A172 (cell line): ENCODE results near the gene COL6A5. TPM values are rescaled to one million over a fixed set of nuclear protein-coding genes. Genes with fewer than 3 reads are reported as not detected.
A peak's percentile ranks its signal among the peaks of the same experiment; 100 is the strongest.
"Not testable (repeated sequence)": the region's sequence is repeated elsewhere in the genome, so short reads cannot be mapped to it uniquely, and the experiment has no call there.

Experiments used
- DNase-seq: peaks from one replicate; pipeline ENCODE4 v3.0.0-alpha.2; 2015; ENCODE audit warnings: low spot score
- total RNA-seq: library from RNA; depleted of rRNA; stranded (reverse); fragments of >200 nt; shearing (Covaris generic); gene quantifications from 2 replicates; pipeline ENCODE4 v1.2.3, GENCODE V29; 2014

COL6A5 gene
- total RNA-seq, 1 experiment from 2014 or later: under 0.01 TPM

- DNase-seq: peak; percentile 69
Measured at GRCh38 chr3:130386604-130387263, 41.3 kb downstream of the COL6A5 start.

- no peak for DNase-seq
Measured at GRCh38 chr3:130389743-130390478, 44.4 kb downstream of the COL6A5 start.

DNA sequence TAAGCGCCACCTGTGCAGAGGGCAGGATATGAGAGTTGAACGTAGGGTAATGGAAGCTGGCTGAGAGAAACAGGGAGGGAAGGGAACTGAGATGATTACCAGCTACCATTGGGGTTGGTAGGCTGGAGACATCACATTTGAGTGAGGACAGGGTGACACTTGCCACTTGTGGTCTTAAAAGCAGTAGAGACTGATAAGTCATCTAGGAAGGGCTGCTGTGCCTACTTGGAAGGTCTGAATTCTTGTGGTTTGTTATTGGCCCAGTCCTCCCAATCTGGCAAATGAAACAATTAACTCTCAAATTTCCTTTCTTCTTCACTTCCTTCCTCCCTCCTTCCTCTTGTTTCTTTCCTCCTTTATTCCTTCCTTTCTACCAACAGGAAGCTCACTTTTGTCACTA lies 46.8 kb downstream of the COL6A5 start:
- DNase-seq: peak; percentile 42

DNA sequence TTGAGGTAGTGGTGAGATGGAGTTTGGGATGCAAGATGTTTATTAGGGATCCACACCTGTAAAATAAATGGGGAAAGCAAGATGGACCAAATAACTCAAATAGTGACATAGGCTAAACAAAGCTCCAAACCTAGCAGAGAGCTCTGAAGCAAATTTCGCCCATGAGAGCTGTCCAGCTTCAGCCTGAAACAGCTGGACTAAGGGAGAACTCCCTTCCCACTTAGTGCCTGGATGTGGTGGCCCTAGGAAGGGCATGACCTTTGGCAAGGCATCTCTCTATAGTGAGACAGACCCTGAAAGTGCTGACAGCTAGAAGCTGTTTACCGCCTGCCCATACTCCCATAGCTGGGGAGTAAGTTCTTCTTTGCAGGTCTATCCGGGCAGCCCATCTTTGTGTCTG lies 48.1 kb downstream of the COL6A5 start:
- no peak for DNase-seq

DNA sequence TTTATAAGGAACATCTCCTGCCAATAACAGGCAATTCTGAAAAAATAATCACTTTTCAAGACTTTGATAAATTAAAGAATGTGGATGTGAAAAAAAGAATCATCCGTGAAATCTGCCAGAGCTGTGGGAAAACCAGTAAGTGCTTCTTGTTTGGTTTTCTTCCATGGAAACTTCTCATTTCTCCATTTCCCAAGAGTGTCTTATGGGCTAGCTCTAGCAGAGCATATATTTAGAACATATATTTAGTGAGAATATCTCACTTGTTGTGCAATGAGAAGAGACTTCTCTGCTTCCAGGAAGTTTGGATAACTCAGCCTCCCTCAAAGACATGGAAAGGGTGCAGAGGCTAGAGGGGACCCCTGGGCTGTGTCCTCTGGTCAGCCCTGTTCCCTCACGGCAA lies 49.9 kb downstream of the COL6A5 start:
- no peak for DNase-seq

- peak; percentile 91 for DNase-seq
Measured at GRCh38 chr3:130395916-130396315, 50.4 kb downstream of the COL6A5 start.

DNA sequence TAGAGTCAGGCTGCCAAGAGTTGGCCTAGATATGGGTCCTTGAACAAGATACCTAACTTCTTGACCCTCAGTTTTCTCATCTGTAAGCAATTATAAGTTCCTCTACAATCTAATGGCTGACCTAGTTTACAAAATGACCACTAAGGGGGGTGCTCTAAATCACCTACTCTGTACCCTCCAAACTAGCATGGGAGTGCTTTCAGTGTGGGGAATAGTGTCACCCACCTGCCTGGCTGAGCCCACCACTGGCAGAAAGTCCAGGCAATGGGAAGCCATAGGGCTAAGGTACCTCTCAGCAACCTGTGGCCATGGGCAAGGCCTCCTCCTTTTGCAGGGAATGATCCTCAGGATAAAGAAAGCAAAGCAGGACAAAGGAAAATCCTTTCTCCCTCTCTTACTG lies 58.9 kb downstream of the COL6A5 start:
- DNase-seq: no peak

DNA sequence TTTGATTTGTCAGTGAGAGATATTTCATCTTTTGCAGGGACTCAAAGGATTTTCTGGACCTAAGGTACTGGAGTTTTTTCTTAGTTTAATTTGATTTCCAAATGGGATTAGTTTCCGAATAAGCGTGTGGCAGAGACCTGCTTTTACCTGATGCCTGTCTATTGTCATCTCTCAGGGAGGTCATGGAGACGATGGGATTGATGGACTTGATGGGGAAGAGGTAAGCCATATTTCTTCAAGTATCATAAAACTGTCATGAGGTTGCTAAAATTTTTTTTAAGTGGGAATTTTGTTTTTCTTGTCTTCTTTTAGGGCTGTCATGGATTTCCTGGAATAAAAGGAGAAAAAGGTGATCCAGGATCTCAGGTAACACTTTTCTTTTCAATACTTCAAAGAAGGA lies 60.5 kb downstream of the COL6A5 start:
- no peak for DNase-seq

DNA sequence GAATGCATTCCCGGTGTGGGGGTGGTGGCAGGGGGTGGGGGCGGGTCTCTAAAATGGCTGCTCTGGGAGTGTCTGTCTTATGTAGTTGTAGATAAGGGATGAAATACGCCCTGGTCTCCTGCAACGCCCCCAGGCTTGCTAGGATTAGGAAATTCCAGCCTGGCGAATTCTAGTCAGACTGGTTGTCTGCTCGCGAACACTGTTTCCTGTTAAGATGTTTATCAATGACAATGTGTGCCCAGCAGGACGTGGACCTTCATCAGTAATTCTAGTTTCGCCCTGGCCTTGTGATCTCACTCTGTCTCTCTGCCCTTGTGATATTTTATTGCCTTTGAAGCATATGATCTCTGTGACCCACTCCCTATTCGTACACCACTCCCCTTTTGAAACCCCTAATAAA lies 62.8 kb downstream of the COL6A5 start:
- peak; percentile 76 for DNase-seq

DNA sequence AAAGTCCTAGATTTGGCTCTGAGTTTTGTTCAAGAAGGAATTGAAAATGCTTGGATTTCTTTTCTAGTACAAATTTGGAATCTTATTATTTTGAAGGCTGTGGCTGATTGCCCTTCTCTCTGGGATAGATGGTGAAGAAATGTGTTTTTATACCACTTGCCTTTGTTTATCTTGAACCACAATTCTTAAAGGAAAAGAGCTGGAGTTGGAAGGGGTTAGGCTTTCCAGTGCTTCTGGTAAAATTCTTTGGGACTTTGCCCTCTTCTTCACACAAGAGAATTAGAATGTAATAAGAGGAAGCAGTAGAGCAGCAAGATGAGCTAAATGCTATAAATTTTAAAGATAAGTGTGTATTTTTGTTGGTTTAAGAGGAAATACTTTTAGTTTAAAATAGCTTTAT lies 65.8 kb downstream of the COL6A5 start:
- peak; percentile 29 for DNase-seq

DNA sequence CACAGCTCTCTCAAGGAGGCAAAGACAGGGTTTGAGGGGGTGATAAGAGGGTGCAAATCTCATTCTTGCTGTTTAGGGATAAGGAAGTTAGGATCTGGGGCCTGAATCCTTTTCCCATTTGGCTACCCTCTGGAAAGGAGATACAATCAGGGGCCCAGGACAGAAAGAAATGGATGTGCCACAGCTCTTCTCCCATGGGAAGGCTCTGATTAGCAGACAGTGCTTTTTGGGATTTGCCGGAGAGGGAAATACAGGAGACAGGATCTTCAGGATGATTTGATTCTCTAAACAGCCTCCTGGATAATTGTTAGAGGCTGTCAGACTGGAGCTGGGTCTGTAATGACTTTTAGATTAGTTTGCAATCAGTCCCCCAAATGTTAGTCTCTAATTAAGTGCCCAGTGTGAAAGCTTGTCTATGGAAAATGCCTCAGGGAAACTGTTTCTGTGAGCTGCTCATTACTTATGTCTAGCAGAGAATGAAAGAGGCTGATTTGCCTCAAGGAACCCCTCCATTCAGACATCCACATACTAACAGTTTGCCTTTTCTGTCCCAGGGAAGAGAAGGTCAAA lies 67.6 kb downstream of the COL6A5 start:
- no peak for DNase-seq

GRCh38 chr3:130414457-130414856 lies 69.0 kb downstream of the COL6A5 start:
- DNase-seq: no peak

GRCh38 chr3:130420466-130420865 lies 75.0 kb downstream of the COL6A5 start:
- no peak for DNase-seq

GRCh38 chr3:130423064-130423463 lies 77.6 kb downstream of the COL6A5 start:
- DNase-seq: no peak

- no peak for DNase-seq
Measured at GRCh38 chr3:130424837-130425236, 79.4 kb downstream of the COL6A5 start.

- peak; percentile 71 for DNase-seq
Measured at GRCh38 chr3:130425484-130425883, 80.0 kb downstream of the COL6A5 start.

DNA sequence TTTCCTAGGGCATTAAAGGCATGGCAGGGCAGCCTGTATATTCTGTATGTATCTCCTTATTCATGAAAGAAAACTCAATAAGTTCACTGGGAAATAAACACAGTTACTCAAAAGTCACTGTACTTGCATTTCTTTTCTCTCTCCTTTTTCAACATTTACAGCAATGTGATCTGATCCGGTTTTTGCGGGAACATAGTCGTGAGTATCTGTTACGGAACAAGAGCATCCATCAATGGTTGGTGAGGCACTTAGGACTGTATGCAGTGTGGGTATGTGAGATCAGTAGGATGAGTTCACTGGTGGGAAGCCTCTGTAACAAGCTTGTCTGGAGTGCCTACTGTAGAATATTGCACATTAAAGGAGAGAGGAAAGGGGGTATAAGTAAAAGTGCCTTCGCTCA lies 80.7 kb downstream of the COL6A5 start:
- no peak for DNase-seq

GRCh38 chr3:130428871-130429712 lies 83.6 kb downstream of the COL6A5 start:
- DNase-seq: no peak

DNA sequence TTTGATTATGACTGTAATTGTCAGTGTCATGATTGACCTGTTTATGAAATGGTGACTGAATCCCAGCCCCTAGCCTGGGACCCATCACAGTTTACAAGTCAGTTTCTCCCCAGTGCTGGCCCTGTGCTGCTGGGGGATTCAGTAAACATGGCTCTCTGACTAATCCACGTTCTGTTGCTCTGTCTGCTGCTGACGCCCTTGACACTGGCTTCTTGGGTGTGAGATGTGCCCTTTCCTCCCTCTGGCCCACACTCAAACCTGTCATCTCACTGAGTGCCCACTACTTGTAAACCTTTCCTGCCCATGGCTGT lies 84.2 kb downstream of the COL6A5 start:
- no peak for DNase-seq

DNA sequence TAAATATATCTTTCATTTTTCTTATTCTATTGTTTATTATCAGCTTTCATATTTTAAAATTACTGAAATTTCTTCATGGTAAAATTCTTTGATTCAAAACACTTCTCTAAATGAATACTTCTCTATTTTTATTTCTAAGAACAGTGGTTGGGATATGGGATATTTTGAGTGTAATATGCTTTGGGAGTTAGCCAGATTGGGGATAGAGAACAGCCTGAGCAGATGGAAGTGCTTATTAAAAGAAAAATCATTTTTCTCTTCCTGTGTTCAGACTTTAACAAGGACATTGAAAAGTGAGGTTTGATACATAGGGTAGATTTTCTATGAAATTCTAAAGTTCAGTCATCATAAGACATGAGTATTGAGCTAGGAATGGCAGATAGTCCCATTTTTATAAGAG lies 84.8 kb downstream of the COL6A5 start:
- no peak for DNase-seq

DNA sequence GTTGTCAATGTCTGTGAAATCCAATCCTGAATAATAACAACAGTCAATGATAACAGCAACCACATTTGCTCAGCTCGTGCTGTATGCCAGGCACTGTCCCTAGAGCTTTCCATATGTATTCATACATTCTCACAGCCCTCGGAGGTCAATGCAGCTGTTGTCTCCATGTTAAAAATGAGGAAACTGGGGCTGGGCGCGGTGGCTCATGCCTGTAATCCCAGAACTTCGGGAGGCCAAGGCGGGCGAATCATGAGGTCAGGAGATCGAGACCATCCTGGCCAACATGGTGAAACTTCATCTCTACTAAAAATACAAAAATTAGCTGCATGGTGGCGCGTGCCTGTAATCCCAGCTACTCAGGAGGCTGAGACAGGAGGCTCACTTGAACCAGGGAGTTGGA lies 86.6 kb downstream of the COL6A5 start:
- not testable (repeated sequence) for DNase-seq

- DNase-seq: no peak
Measured at GRCh38 chr3:130433306-130433705, 87.8 kb downstream of the COL6A5 start.

DNA sequence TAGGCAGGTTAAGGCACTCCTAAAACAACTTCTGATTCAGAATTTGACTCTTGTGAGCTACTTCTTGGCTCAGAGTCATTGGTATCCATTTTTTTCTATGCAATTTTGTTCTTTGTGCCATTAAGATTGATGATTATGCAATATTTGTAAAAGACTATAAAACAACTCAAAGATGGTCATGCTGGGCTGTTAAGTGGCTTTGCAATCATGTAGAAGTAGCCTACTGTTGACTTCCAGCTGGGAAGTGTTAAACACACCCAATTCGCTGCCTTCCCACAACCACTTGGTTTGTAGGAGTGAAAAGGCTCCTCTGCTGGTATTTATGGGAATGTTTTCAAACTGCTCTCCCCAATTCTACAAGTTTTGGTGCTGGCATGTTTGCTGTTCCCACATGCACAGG lies 96.8 kb downstream of the COL6A5 start:
- DNase-seq: no peak
